K562 (cell line): Measurements from ENCODE around the gene RAVER2. TPM values are rescaled to one million over a fixed set of nuclear protein-coding genes. Genes with fewer than 3 reads are reported as not detected.

Experiments
- ATAC-seq: fragments of 200-7000 bp; cut with Tn5 transposase; 3 replicates; pipeline ENCODE4 v1.9.1; 2020; ENCODE audit warnings: moderate library complexity
- BruUV-seq: library from RNA; stranded (reverse); fragments of 400-500 nt; replicated peaks from 2 replicates; lab custom pipeline; 2021; lab: Mats Ljungman, UMichigan
- CTCF ChIA-PET: fragments of 300-600 bp; formaldehyde crosslinking; extraction: SDS; loops from one replicate; lab custom pipeline; 2021; ENCODE audit warnings: low intra/inter-chr PET ratio; lab: Yijun Ruan, JAX
- POLR2A ChIA-PET: fragments of 300-600, 350-650 bp; sonication (Branson Sonifier 250); formaldehyde crosslinking; extraction: SDS; loops from one replicate; lab custom pipeline; 2021; ENCODE audit warnings: antibody characterized with exemption, inconsistent platforms; lab: Yijun Ruan, JAX
- DNase-seq, 4 experiments: peaks; one replicate each; pipeline versions ENCODE4 v3.0.0 to v3.0.0-alpha.2; 2011 to 2018; ENCODE audit warnings: low spot score in 3 of 4, mixed read lengths in 3 of 4; ENCODE audit errors: extremely low read depth in 1 of 4
- FAIRE-seq: peaks from 2 replicates; lab custom pipeline; 2011; peaks lifted over from hg19 to GRCh38; lab: Jason Lieb, UNC
- H2AFZ ChIP-seq: 2 replicates; pipeline ENCODE4 v1.6.0; 2011; ENCODE audit warnings: low read depth, low read length, control low read depth, inconsistent platforms
- H3K27ac ChIP-seq: fragments of 200-600 bp; 3 replicates; pipeline ENCODE4 v1.8.0; 2011; ENCODE audit warnings: low read depth, mild to moderate bottlenecking, control low read depth, inconsistent platforms, low read length, moderate library complexity, mixed read lengths; ENCODE audit errors: extremely low read depth
- H3K27me3 ChIP-seq, 2 experiments: fragments of 300-600 bp in 1 of 2; 2 replicates in 1 of 2; 3 replicates in 1 of 2; pipeline versions ENCODE4 v1.6.0 to v1.8.0; 2011; ENCODE audit warnings: inconsistent platforms in 2 of 2, low read length in 2 of 2, mild to moderate bottlenecking in 1 of 2, mixed read lengths in 1 of 2, moderate library complexity in 1 of 2; ENCODE audit not compliant: control insufficient read depth in 2 of 2, insufficient read depth in 2 of 2
- H3K36me3 ChIP-seq: fragments of 300-600 bp; 3 replicates; pipeline ENCODE4 v1.8.0; 2011; ENCODE audit warnings: mild to moderate bottlenecking, low read length, inconsistent platforms; ENCODE audit not compliant: control insufficient read depth, insufficient read depth
- H3K4me1 ChIP-seq, 2 experiments: fragments of 200-600 bp in 1 of 2; replicated peaks in 1 of 2; 2 replicates in 1 of 2; 3 replicates in 1 of 2; pipeline versions ENCODE4 v1.5.1 to v1.8.0; 2011; ENCODE audit warnings: inconsistent platforms in 2 of 2, low read length in 2 of 2, mild to moderate bottlenecking in 1 of 2, mixed read lengths in 1 of 2, moderate library complexity in 1 of 2; ENCODE audit not compliant: control insufficient read depth in 2 of 2, insufficient read depth in 2 of 2
- H3K4me2 ChIP-seq: 2 replicates; pipeline ENCODE4 v1.6.1; 2011; ENCODE audit warnings: low read length, control low read depth, inconsistent platforms, mixed read lengths; ENCODE audit not compliant: insufficient read depth
- H3K4me3 ChIP-seq: fragments of 200-600 bp; sonication (generic), shearing (Covaris generic); 2 replicates; pipeline ENCODE4 v1.5.1; 2016; ENCODE audit warnings: control low read depth, inconsistent platforms
- H3K79me2 ChIP-seq: fragments of 200-600 bp; 3 replicates; pipeline ENCODE4 v1.8.0; 2011; ENCODE audit warnings: low read length, inconsistent platforms; ENCODE audit not compliant: control insufficient read depth, insufficient read depth
- H3K9ac ChIP-seq, 2 experiments: 2 replicates each; pipeline versions ENCODE4 v1.6.0 to v1.6.1; 2011; ENCODE audit warnings: low read depth in 2 of 2, low read length in 2 of 2, control low read depth in 1 of 2, inconsistent platforms in 1 of 2, mild to moderate bottlenecking in 1 of 2, mixed read lengths in 1 of 2; ENCODE audit not compliant: insufficient read depth in 1 of 2
- H3K9me1 ChIP-seq: one replicate; pipeline ENCODE4 v1.6.0; 2011; ENCODE audit warnings: inconsistent platforms, mild to moderate bottlenecking, low read length, moderate library complexity; ENCODE audit not compliant: control insufficient read depth, insufficient read depth
- H3K9me3 ChIP-seq: replicated peaks from 2 replicates; pipeline ENCODE4 v1.5.1; 2011; ENCODE audit warnings: low read depth, low read length, inconsistent platforms; ENCODE audit not compliant: control insufficient read depth, insufficient read depth
- H4K20me1 ChIP-seq: replicated peaks from 2 replicates; pipeline ENCODE4 v1.6.1; 2011; ENCODE audit warnings: low read length, inconsistent platforms, mixed read lengths; ENCODE audit not compliant: control insufficient read depth, insufficient read depth
- ARID3B ChIP-seq: fragments of 250-450 bp; sonication (Bioruptor Pico); IDR thresholded peaks from 2 replicates; pipeline ENCODE4 v1.4.0; 2020; ENCODE audit warnings: borderline replicate concordance
- CEBPG ChIP-seq, 3 experiments: fragments of 200-800 bp in 1 of 3; sonication (Bioruptor generic) in 1 of 3; sonication (generic) in 1 of 3; formaldehyde crosslinking in 1 of 3; IDR thresholded peaks in 2 of 3; conservative IDR thresholded peaks in 1 of 3; 2 replicates each; pipeline versions ENCODE4 v1.6.1 to v1.8.0; 2016 to 2022; ENCODE audit warnings: missing compliant biosample characterization in 2 of 3, missing genetic modification characterization in 2 of 3, mild to moderate bottlenecking in 1 of 3, missing genetic modification reagents in 1 of 3
- FOXP1 ChIP-seq: sonication (generic); formaldehyde crosslinking; IDR thresholded peaks from 2 replicates; pipeline ENCODE4 v1.8.0; 2022; ENCODE audit warnings: mild to moderate bottlenecking, missing genetic modification reagents
- GABPA ChIP-seq: fragments of 200-800 bp; sonication (Bioruptor generic); conservative IDR thresholded peaks from 2 replicates; pipeline ENCODE4 v1.6.1; 2016; ENCODE audit warnings: low read depth, missing genetic modification characterization, missing compliant biosample characterization
- GATA2 ChIP-seq: sonication (generic); formaldehyde crosslinking; IDR thresholded peaks from 2 replicates; pipeline ENCODE4 v1.4.0; 2020; ENCODE audit warnings: mild to moderate bottlenecking, missing genetic modification reagents
- ILK ChIP-seq: fragments of 450-650 bp; IDR thresholded peaks from 2 replicates; pipeline ENCODE4 v1.6.1; 2016; ENCODE audit warnings: missing genetic modification characterization, low read depth, mild to moderate bottlenecking, missing compliant biosample characterization, moderate library complexity, borderline replicate concordance
- MITF ChIP-seq: IDR thresholded peaks from 2 replicates; pipeline ENCODE4 v1.6.1; 2014; ENCODE audit warnings: antibody characterized with exemption
- NFIX ChIP-seq: fragments of 250-450 bp; sonication (Bioruptor Pico); IDR thresholded peaks from 2 replicates; pipeline ENCODE4 v1.4.0; 2020; ENCODE audit warnings: low read depth, mild to moderate bottlenecking, moderate library complexity
- SAFB ChIP-seq: fragments of 200-400 bp; formaldehyde crosslinking; IDR thresholded peaks from 2 replicates; pipeline ENCODE4 v1.6.1; 2017; ENCODE audit warnings: low read depth, low read length, borderline replicate concordance
- SIN3A ChIP-seq, 2 experiments: fragments of 150-350 bp in 1 of 2; IDR thresholded peaks; 2 replicates each; pipeline ENCODE4 v1.6.1; 2011 to 2016; ENCODE audit warnings: borderline replicate concordance in 2 of 2, low read depth in 2 of 2, low read length in 2 of 2, mild to moderate bottlenecking in 2 of 2, moderate library complexity in 2 of 2; ENCODE audit not compliant: control insufficient read depth in 1 of 2
- SIX5 ChIP-seq, 2 experiments: IDR thresholded peaks; 2 replicates each; pipeline ENCODE4 v1.6.1; 2011; ENCODE audit warnings: low read length in 2 of 2, borderline replicate concordance in 1 of 2, low read depth in 1 of 2, mild to moderate bottlenecking in 1 of 2, moderate library complexity in 1 of 2; ENCODE audit not compliant: insufficient read depth in 1 of 2
- SREBF2 ChIP-seq: sonication (generic); formaldehyde crosslinking; IDR thresholded peaks from 2 replicates; pipeline ENCODE4 v1.4.0; 2020; ENCODE audit warnings: mild to moderate bottlenecking, missing genetic modification reagents
- TSC22D4 ChIP-seq: fragments of 450-650 bp; IDR thresholded peaks from 2 replicates; pipeline ENCODE4 v1.6.1; 2016; ENCODE audit warnings: missing genetic modification characterization, missing biosample characterization, control low read depth
- YY1 ChIP-seq, 3 experiments: IDR thresholded peaks; 2 replicates each; pipeline ENCODE4 v1.6.1; 2011; ENCODE audit warnings: low read length in 2 of 3, mild to moderate bottlenecking in 2 of 3, moderate library complexity in 2 of 3, borderline replicate concordance in 1 of 3, control low read depth in 1 of 3, low read depth in 1 of 3; ENCODE audit not compliant: insufficient read depth in 3 of 3, insufficient replicate concordance in 2 of 3, control insufficient read depth in 1 of 3, insufficient read length in 1 of 3; ENCODE audit errors: extremely low read depth in 1 of 3
- ZNF24 ChIP-seq: fragments of 450-650 bp; IDR thresholded peaks from 2 replicates; pipeline ENCODE4 v1.6.1; 2016
- ZNF253 ChIP-seq: fragments of 250-450 bp; sonication (Bioruptor Pico); conservative IDR thresholded peaks from 2 replicates; pipeline ENCODE4 v1.6.1; 2021; ENCODE audit warnings: mild to moderate bottlenecking
- ZNF41 ChIP-seq: fragments of 250-450 bp; sonication (Bioruptor Pico); conservative IDR thresholded peaks from 2 replicates; pipeline ENCODE4 v1.4.0; 2020; ENCODE audit warnings: mild to moderate bottlenecking
- ZSCAN32 ChIP-seq: fragments of 450-650 bp; formaldehyde crosslinking; IDR thresholded peaks from 2 replicates; pipeline ENCODE4 v1.4.0; 2020; ENCODE audit warnings: mild to moderate bottlenecking, moderate library complexity
- WGBS: fragments of 100-300 bp; shearing (Covaris generic); methylation state at CpG from one replicate; pipeline ENCODE4 v1.1.6; 2016; ENCODE audit warnings: low coverage, mixed read lengths; ENCODE audit not compliant: insufficient coverage; ENCODE audit errors: missing lambda C conversion rate; 5-methylcytosine and 5-hydroxymethylcytosine counted together
- in situ Hi-C: fragments of 300-500 bp; cut with MboI; formaldehyde crosslinking; loops from 4 replicates; pipeline ENCODE4 v1.15.0; 2018; ENCODE audit warnings: inconsistent platforms, mixed read lengths
- intact Hi-C: fragments of 100-400 bp; cut with micrococcal nuclease; formaldehyde crosslinking; loops from 2 replicates; pipeline ENCODE4 v1.14.2; 2022
- polyA plus RNA-seq, 8 experiments: library from polyadenylated mRNA; depleted of rRNA in 4 of 8; stranded (reverse) in 5 of 8; unstranded in 3 of 8; fragments of >200 nt; fragmentation: Nextera tagmentation in 2 of 8; fragmentation: Illumina TruSeq in 1 of 8; extraction: Ambion mirVana in 2 of 8; extraction: Trizol in 1 of 8; gene quantifications; 2 replicates each; pipeline versions ENCODE4 v1.2.1 to v1.2.3, GENCODE V29; 2011 to 2014; ENCODE audit warnings: inconsistent platforms in 1 of 8, missing spikeins in 1 of 8
- total RNA-seq, 7 experiments: library from RNA; depleted of rRNA in 6 of 7; stranded (reverse); fragments of >200 nt in 6 of 7; fragmentation: Illumina TruSeq in 2 of 7; extraction: Trizol in 2 of 7; gene quantifications; 2 replicates each; pipeline versions ENCODE4 v1.2.1 to v1.2.3, GENCODE V29; 2011 to 2021; ENCODE audit warnings: low replicate concordance in 1 of 7

Gene RAVER2
- total and polyA plus RNA-seq, 9 of the 15 experiments (the other 6 are each of a cell fraction or from before 2014, with no cell fraction given), result 1.8 to 6.1 (median 4.4) TPM

- no peak for TF ChIP-seq SAFB
- TF ChIP-seq SIX5 (IDR thresholded peaks at IDR 0.05; ENCODE audit: borderline replicate concordance in 1 of 2, insufficient read depth in 1 of 2, low read depth in 1 of 2, low read length in 2 of 2), result no peak
Observed at GRCh38 chr1:64809309-64809708, 64.4 kb downstream of the RAVER2 start (continued).

- CTCF ChIA-PET, result no interaction called here
- 33% methylated on average over 1 of the region's 1 CpG for WGBS
- no peak overlapping the region for H2AFZ ChIP-seq
- no peak for DNase-seq
- no peaks in the 10 kb centered on the region for H3K36me3 ChIP-seq
- BruUV-seq, result no TSS peak
- H4K20me1 ChIP-seq, result no peaks in the 10 kb centered on the region
- no peak overlapping the region for H3K27ac ChIP-seq
- no peak overlapping the region for H3K9ac ChIP-seq
- POLR2A ChIA-PET, result no interaction called here
- no peaks in the 10 kb centered on the region; a peak in 1 of 5 replicates for H3K27me3 ChIP-seq
- no peaks in the 10 kb centered on the region for H3K79me2 ChIP-seq
- H3K4me3 ChIP-seq, result no peak overlapping the region
- no peak overlapping the region for H3K4me2 ChIP-seq
- no peaks in the 10 kb centered on the region for H3K9me3 ChIP-seq
- intact Hi-C loops (no loop called here), in situ Hi-C loops (no loop called here)
- no peaks in the 10 kb centered on the region for H3K4me1 ChIP-seq
- no peaks in the 10 kb centered on the region for H3K9me1 ChIP-seq
- no peak for ATAC-seq
- FAIRE-seq, result no peak
- TF ChIP-seq GABPA (no peak), CEBPG (CRISPR knock-in tag; IDR thresholded peaks at IDR 0.05) (no peak), CEBPG (tag; conservative IDR thresholded peaks at IDR 0.05 in 1 of 2, IDR thresholded peaks at IDR 0.05 in 1 of 2) (no peak), ZNF253 (no peak), YY1 (IDR thresholded peaks at IDR 0.05; ENCODE audit: borderline replicate concordance in 1 of 3, control insufficient read depth in 1 of 3, extremely low read depth in 1 of 3, insufficient read depth in 3 of 3, insufficient read length in 1 of 3, insufficient replicate concordance in 2 of 3, low read depth in 1 of 3, low read length in 2 of 3) (no peak), MITF (no peak), GATA2 (CRISPR knock-in tag) (no peak), ZNF24 (no peak), SREBF2 (CRISPR knock-in tag) (no peak), ZNF41 (no peak), ARID3B (CRISPR knock-in tag) (no peak), SIN3A (IDR thresholded peaks at IDR 0.05; ENCODE audit: borderline replicate concordance in 2 of 2, control insufficient read depth in 1 of 2, low read depth in 2 of 2, low read length in 2 of 2) (no peak), NFIX (CRISPR knock-in tag) (no peak), ILK (tag) (no peak), FOXP1 (CRISPR knock-in tag) (no peak), TSC22D4 (tag) (no peak), ZSCAN32 (CRISPR knock-in tag) (no peak)
Observed at GRCh38 chr1:64810001-64810400, 65.1 kb downstream of the RAVER2 start.
